Measurements from ENCODE around the gene RHPN2. TPM values are rescaled to one million over a fixed set of nuclear protein-coding genes. Genes with fewer than 3 reads are reported as not detected.

RHPN2 gene
- total and polyA plus RNA-seq, 8 donors = 5.3 to 10.1 (median 8.8) TPM

GRCh38 chr19:32933571-32933970 is 131.1 kb downstream of the RHPN2 start:
- TF ChIP-seq, protein P1, sequence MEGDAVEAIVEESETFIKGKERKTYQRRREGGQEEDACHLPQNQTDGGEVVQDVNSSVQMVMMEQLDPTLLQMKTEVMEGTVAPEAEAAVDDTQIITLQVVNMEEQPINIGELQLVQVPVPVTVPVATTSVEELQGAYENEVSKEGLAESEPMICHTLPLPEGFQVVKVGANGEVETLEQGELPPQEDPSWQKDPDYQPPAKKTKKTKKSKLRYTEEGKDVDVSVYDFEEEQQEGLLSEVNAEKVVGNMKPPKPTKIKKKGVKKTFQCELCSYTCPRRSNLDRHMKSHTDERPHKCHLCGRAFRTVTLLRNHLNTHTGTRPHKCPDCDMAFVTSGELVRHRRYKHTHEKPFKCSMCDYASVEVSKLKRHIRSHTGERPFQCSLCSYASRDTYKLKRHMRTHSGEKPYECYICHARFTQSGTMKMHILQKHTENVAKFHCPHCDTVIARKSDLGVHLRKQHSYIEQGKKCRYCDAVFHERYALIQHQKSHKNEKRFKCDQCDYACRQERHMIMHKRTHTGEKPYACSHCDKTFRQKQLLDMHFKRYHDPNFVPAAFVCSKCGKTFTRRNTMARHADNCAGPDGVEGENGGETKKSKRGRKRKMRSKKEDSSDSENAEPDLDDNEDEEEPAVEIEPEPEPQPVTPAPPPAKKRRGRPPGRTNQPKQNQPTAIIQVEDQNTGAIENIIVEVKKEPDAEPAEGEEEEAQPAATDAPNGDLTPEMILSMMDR (IDR thresholded peaks at IDR 0.05) = no peak
- ATAC-seq = no peak
- peaks cover 0 to 82% of the 10 kb centered on the region in 2 donors for H3K36me3 ChIP-seq

GRCh38 chr19:32930567-32930966 is 134.1 kb downstream of the RHPN2 start:
- TF ChIP-seq, protein P1 (IDR thresholded peaks at IDR 0.05) = no peak
- intact Hi-C loops (cut with DNase I) = no loop called here
- DNase-seq (no peak), ATAC-seq (no peak)
- Histone ChIP-seq H3K27me3 (no peaks in the 10 kb centered on the region), H3K4me3 (no peak overlapping the region), H3K4me1 (no peaks in the 10 kb centered on the region), H3K36me3 (peaks cover 0 to 74% of the 10 kb centered on the region in 2 donors), H3K27ac (no peak overlapping the region), H3K9me3 (peaks cover 0 to 10% of the 10 kb centered on the region in 2 donors)

More at GRCh38 chr19:32933571-32933970, 131.1 kb downstream of the RHPN2 start:
- Histone ChIP-seq H3K9me3 (peaks cover 0 to 2% of the 10 kb centered on the region in 2 donors), H3K27me3 (no peaks in the 10 kb centered on the region), H3K4me3 (no peak overlapping the region), H3K27ac (no peak overlapping the region), H3K4me1 (no peaks in the 10 kb centered on the region)
- no peak for DNase-seq
- intact Hi-C loops (cut with DNase I) = no loop called here

DNA sequence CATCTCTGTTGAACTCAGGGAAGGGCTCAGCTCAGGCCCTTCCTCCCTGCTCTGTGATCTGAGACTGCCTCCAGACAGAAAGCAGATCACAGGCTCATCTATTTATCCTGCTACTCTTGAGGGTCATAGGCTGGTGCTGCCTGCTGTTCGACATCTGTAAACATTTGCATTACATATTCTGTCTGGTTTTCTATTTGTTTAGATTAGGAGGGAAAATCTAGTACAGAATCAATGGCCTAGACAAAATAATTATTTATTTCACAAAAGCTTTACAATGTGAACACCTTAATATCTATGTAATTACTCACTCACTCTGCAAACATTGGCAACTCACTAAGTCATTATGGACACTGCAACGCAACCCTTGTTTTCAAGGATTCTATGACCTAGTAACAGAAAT is 135.9 kb downstream of the RHPN2 start:
- H3K36me3 ChIP-seq = peaks cover 0 to 72% of the 10 kb centered on the region in 2 donors

More for the DNA sequence above, 135.9 kb downstream of the RHPN2 start:
- peak; percentile 30 for ATAC-seq
- intact Hi-C loops (cut with DNase I) = no loop called here
- H3K27me3 ChIP-seq = no peaks in the 10 kb centered on the region
- H3K27ac ChIP-seq = no peak overlapping the region
- H3K9me3 ChIP-seq = peaks cover 0 to 10% of the 10 kb centered on the region in 2 donors
- H3K4me1 ChIP-seq = no peaks in the 10 kb centered on the region
- TF ChIP-seq, protein P1 (IDR thresholded peaks at IDR 0.05) = no peak
- DNase-seq = no peak
- no peak overlapping the region for H3K4me3 ChIP-seq

Other genes starting within 250 kb of the RHPN2 start
- under 1 TPM in 1 of 2 donors, not detected in 1; 0.35 TPM for gene SLC7A9, start 195.1 kb downstream of the RHPN2 start, total RNA-seq
- 1 to 10 TPM in 3 of 6 donors, under 1 TPM in 3; 0.61 to 1.4 (median 1.0) TPM for gene SLC7A9, start 195.1 kb downstream of the RHPN2 start, polyA plus RNA-seq (ENCODE audit: insufficient read length in 6 of 6)
- 10 to 100 TPM; 19.1 to 22.4 TPM for gene CEP89, start 92.9 kb downstream of the RHPN2 start, total RNA-seq
- gene CEP89, start 92.9 kb downstream of the RHPN2 start, polyA plus RNA-seq (ENCODE audit: insufficient read length in 6 of 6) = 10 to 100 TPM; 30.8 to 37.9 (median 33.0) TPM
- gene FAAP24, start 92.6 kb downstream of the RHPN2 start, total RNA-seq = 1 to 10 TPM; 2.7 to 4.8 TPM
- gene FAAP24, start 92.6 kb downstream of the RHPN2 start, polyA plus RNA-seq (ENCODE audit: insufficient read length in 6 of 6) = 1 to 10 TPM; 2.7 to 4.5 (median 3.7) TPM
- 1 to 10 TPM; 5.4 to 7.0 TPM for gene GPATCH1, start 16.3 kb upstream of the RHPN2 start, total RNA-seq
- gene GPATCH1, start 16.3 kb upstream of the RHPN2 start, polyA plus RNA-seq (ENCODE audit: insufficient read length in 6 of 6) = 10 to 100 TPM; 14.0 to 19.9 (median 16.5) TPM
- not detected for gene WDR88, start 67.2 kb upstream of the RHPN2 start, total RNA-seq
- 1 to 10 TPM; 1.2 to 1.9 (median 1.5) TPM for gene WDR88, start 67.2 kb upstream of the RHPN2 start, polyA plus RNA-seq (ENCODE audit: insufficient read length in 6 of 6)
- 10 to 100 TPM; 18.1 to 33.5 TPM for gene LRP3, start 129.4 kb upstream of the RHPN2 start, total RNA-seq
- gene LRP3, start 129.4 kb upstream of the RHPN2 start, polyA plus RNA-seq (ENCODE audit: insufficient read length in 6 of 6) = 10 to 100 TPM; 18.6 to 31.9 (median 25.2) TPM
- under 1 TPM in 1 of 2 donors, not detected in 1; 0.50 TPM for gene SLC7A10, start 161.0 kb upstream of the RHPN2 start, total RNA-seq
- gene SLC7A10, start 161.0 kb upstream of the RHPN2 start, polyA plus RNA-seq (ENCODE audit: insufficient read length in 6 of 6) = 1 to 10 TPM in 3 of 6 donors, under 1 TPM in 3; 0.57 to 1.2 (median 1.0) TPM
- 10 to 100 TPM; 43.4 to 93.8 TPM for gene CEBPA, start 237.6 kb upstream of the RHPN2 start, total RNA-seq
- gene CEBPA, start 237.6 kb upstream of the RHPN2 start, polyA plus RNA-seq (ENCODE audit: insufficient read length in 6 of 6) = 10 to 100 TPM; 11.2 to 18.0 (median 15.0) TPM